ENCODE measurements around the gene OXER1.

- TF ChIP-seq EZH2phosphoT487 (IDR thresholded peaks at IDR 0.05; ENCODE audit: borderline replicate concordance, low read length), result no peak
- TF ChIP-seq, protein P1, sequence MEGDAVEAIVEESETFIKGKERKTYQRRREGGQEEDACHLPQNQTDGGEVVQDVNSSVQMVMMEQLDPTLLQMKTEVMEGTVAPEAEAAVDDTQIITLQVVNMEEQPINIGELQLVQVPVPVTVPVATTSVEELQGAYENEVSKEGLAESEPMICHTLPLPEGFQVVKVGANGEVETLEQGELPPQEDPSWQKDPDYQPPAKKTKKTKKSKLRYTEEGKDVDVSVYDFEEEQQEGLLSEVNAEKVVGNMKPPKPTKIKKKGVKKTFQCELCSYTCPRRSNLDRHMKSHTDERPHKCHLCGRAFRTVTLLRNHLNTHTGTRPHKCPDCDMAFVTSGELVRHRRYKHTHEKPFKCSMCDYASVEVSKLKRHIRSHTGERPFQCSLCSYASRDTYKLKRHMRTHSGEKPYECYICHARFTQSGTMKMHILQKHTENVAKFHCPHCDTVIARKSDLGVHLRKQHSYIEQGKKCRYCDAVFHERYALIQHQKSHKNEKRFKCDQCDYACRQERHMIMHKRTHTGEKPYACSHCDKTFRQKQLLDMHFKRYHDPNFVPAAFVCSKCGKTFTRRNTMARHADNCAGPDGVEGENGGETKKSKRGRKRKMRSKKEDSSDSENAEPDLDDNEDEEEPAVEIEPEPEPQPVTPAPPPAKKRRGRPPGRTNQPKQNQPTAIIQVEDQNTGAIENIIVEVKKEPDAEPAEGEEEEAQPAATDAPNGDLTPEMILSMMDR (IDR thresholded peaks at IDR 0.05; ENCODE audit: low read depth, low read length, poor library complexity, severe bottlenecking), result no peak
These were observed 40.4 kb upstream of the OXER1 start for GRCh38 chr2:42804338-42804737.
